NB4 (cell line): ENCODE results near the gene CSRP1.

Experiments
- CTCF ChIP-seq: IDR thresholded peaks from one replicate; pipeline ENCODE4 v1.5.1; 2012; ENCODE audit warnings: low read depth, low read length
- MAX ChIP-seq: IDR thresholded peaks from 2 replicates; pipeline ENCODE4 v1.6.1; 2011; ENCODE audit warnings: low read depth, low read length
- POLR2A ChIP-seq: IDR thresholded peaks from 2 replicates; pipeline ENCODE4 v1.6.1; 2011; ENCODE audit warnings: mild to moderate bottlenecking; ENCODE audit not compliant: insufficient read length; ENCODE audit errors: extremely low read depth

- TF ChIP-seq CTCF, result no peak
- TF ChIP-seq MAX, result no peak
- no peak for TF ChIP-seq POLR2A
These were observed 23.5 kb downstream of the CSRP1 start for GRCh38 chr1:201483373-201483949.
